Liver (tissue), 3 donors: ENCODE data around the gene ANKRD11.

Source experiments
- ATF3 ChIP-seq: IDR thresholded peaks from 2 replicates; pipeline ENCODE4 v1.6.1; 2016; ENCODE audit warnings: antibody characterized with exemption
- CTCF ChIP-seq: fragments of 150-350 bp; IDR thresholded peaks from 2 replicates; pipeline ENCODE4 v1.5.1; 2017; ENCODE audit warnings: improper control_type of control experiment, low read depth, low read length; ENCODE audit not compliant: missing input control
- RAD21 ChIP-seq, 2 donors: IDR thresholded peaks; 2 replicates each; pipeline ENCODE4 v1.6.1; 2016; ENCODE audit warnings: antibody characterized with exemption in 2 of 2, mild to moderate bottlenecking in 2 of 2
- SP1 ChIP-seq: IDR thresholded peaks from 2 replicates; pipeline ENCODE4 v1.6.1; 2018; ENCODE audit warnings: antibody characterized with exemption, mild to moderate bottlenecking
- donor health status: healthy.
- donor health status: healthy.

GRCh38 chr16:89281189-89281577 lies 209.2 kb downstream of the ANKRD11 start:
- TF ChIP-seq CTCF (no peak), SP1 (no peak), RAD21 (IDR thresholded peaks at IDR 0.05) (no peak), ATF3 (no peak)
